ENCODE results near the gene LIAS.

DNA sequence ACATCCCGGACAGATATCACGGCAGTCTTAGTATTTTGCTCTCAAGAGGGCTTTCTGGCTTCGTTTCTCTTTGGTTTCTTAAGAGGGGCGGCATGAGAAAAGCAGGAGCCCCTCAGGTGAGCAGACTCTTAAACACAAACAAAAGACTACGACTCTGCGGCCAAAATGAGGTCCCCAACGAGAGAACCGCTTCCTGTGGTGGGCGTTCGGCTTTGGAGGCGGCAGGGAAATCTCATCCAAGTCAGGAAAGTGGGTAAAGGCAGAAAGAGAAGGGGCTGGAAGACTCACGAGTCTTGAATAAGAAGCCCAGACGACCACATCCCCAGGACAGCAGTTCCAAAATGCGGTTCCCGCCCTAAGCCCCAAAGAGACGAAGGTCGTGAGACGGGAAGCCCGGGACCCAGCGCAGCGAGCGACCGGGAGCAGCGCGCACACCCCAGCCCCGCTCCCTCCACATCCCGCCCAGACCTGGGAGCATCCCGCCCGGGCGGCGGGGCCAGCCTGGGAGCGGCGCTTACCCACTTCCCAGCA lies 68.0 kb downstream of the LIAS start:
- TF ChIP-seq, protein P1, sequence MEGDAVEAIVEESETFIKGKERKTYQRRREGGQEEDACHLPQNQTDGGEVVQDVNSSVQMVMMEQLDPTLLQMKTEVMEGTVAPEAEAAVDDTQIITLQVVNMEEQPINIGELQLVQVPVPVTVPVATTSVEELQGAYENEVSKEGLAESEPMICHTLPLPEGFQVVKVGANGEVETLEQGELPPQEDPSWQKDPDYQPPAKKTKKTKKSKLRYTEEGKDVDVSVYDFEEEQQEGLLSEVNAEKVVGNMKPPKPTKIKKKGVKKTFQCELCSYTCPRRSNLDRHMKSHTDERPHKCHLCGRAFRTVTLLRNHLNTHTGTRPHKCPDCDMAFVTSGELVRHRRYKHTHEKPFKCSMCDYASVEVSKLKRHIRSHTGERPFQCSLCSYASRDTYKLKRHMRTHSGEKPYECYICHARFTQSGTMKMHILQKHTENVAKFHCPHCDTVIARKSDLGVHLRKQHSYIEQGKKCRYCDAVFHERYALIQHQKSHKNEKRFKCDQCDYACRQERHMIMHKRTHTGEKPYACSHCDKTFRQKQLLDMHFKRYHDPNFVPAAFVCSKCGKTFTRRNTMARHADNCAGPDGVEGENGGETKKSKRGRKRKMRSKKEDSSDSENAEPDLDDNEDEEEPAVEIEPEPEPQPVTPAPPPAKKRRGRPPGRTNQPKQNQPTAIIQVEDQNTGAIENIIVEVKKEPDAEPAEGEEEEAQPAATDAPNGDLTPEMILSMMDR (IDR thresholded peaks at IDR 0.05) = no peak
- no peak for TF ChIP-seq POLR2A (IDR thresholded peaks at IDR 0.05)
